Measurements from ENCODE around the gene NSD1.
A peak's percentile ranks its signal among the peaks of the same experiment; 100 is the strongest.

Gene NSD1

GRCh38 chr5:177105691-177106476 is 27.7 kb upstream of the NSD1 start:
- in situ Hi-C loops (cut with HindIII; ENCODE audit: low sequenced_read_pairs) = no loop called here
- no peak overlapping the region for H3K4me3 ChIP-seq (ENCODE audit: low read depth, low read length)
- DNase-seq (ENCODE audit: low read depth, low spot score) = no peak

GRCh38 chr5:177107159-177107558 is 26.4 kb upstream of the NSD1 start:
- no peak for TF ChIP-seq CTCF (IDR thresholded peaks at IDR 0.05; ENCODE audit: low read depth, low read length)
- no peak overlapping the region for H3K4me3 ChIP-seq (ENCODE audit: low read depth, low read length)
- in situ Hi-C loops (cut with HindIII; ENCODE audit: low sequenced_read_pairs) = no loop called here
- no peak for DNase-seq (ENCODE audit: low read depth, low spot score)

More at GRCh38 chr5:177105691-177106476, 27.7 kb upstream of the NSD1 start:
- TF ChIP-seq CTCF (IDR thresholded peaks at IDR 0.05; ENCODE audit: low read depth, low read length) = no peak

GRCh38 chr5:177109810-177110209 is 23.8 kb upstream of the NSD1 start:
- no peak for TF ChIP-seq CTCF (IDR thresholded peaks at IDR 0.05; ENCODE audit: low read depth, low read length)
- in situ Hi-C loops (cut with HindIII; ENCODE audit: low sequenced_read_pairs) = no loop called here
- no peak for DNase-seq (ENCODE audit: low read depth, low spot score)
- no peak overlapping the region for H3K4me3 ChIP-seq (ENCODE audit: low read depth, low read length)

GRCh38 chr5:177111720-177112394 is 21.7 kb upstream of the NSD1 start:
- TF ChIP-seq CTCF (IDR thresholded peaks at IDR 0.05; ENCODE audit: low read depth, low read length) = peak; percentile 96
- no peak for DNase-seq (ENCODE audit: low read depth, low spot score)
- no peak overlapping the region for H3K4me3 ChIP-seq (ENCODE audit: low read depth, low read length)
- in situ Hi-C loops (cut with HindIII; ENCODE audit: low sequenced_read_pairs) = no loop called here

- no peak overlapping the region for H3K4me3 ChIP-seq (ENCODE audit: low read depth, low read length)
- no peak for TF ChIP-seq CTCF (IDR thresholded peaks at IDR 0.05; ENCODE audit: low read depth, low read length)
- DNase-seq (ENCODE audit: low read depth, low spot score) = no peak
- in situ Hi-C loops (cut with HindIII; ENCODE audit: low sequenced_read_pairs) = no loop called here
Measured at GRCh38 chr5:177112589-177113220, 20.9 kb upstream of the NSD1 start.

- no peak overlapping the region for H3K4me3 ChIP-seq (ENCODE audit: low read depth, low read length)
- peak; percentile 99 for TF ChIP-seq CTCF (IDR thresholded peaks at IDR 0.05; ENCODE audit: low read depth, low read length)
- peak; percentile 66 for DNase-seq (ENCODE audit: low read depth, low spot score)
- in situ Hi-C loops (cut with HindIII; ENCODE audit: low sequenced_read_pairs) = no loop called here
Measured at GRCh38 chr5:177113566-177114424, 19.8 kb upstream of the NSD1 start.

Data from astrocyte of the spinal cord (primary cell).